SK-N-SH treated with all-trans-retinoic acid at 6 μM for 48 hours (cell line): ENCODE results near the gene CORO7.

Source experiments
- BACH2 ChIP-seq: fragments of 250-450 bp; sonication (Bioruptor Pico); IDR thresholded peaks from 2 replicates; pipeline ENCODE4 v1.9.0; 2021; ENCODE audit warnings: mild to moderate bottlenecking, borderline replicate concordance
- ESRRG ChIP-seq: fragments of 250-450 bp; sonication (Bioruptor Pico); IDR thresholded peaks from 2 replicates; pipeline ENCODE4 v1.6.1; 2021; ENCODE audit warnings: mild to moderate bottlenecking
- SNAI2 ChIP-seq: fragments of 250-450 bp; sonication (Bioruptor Pico); IDR thresholded peaks from 2 replicates; pipeline ENCODE4 v1.5.0; 2020; ENCODE audit warnings: mild to moderate bottlenecking, moderate library complexity
- ZC3H10 ChIP-seq: fragments of 250-450 bp; sonication (Bioruptor Pico); IDR thresholded peaks from 2 replicates; pipeline ENCODE4 v1.5.1; 2021; ENCODE audit warnings: mild to moderate bottlenecking, moderate library complexity
- ZFP3 ChIP-seq: fragments of 250-450 bp; sonication (Bioruptor Pico); IDR thresholded peaks from 2 replicates; pipeline ENCODE4 v1.5.0; 2020; ENCODE audit warnings: mild to moderate bottlenecking, moderate library complexity
- TF ChIP-seq, protein P1 (sequence below): fragments of 250-450 bp; sonication (Bioruptor Pico); IDR thresholded peaks from 2 replicates; pipeline ENCODE4 v1.5.1; 2020; ENCODE audit warnings: low read depth, mild to moderate bottlenecking, moderate library complexity
- TF ChIP-seq, protein P2 (sequence below): fragments of 250-450 bp; sonication (Bioruptor Pico); IDR thresholded peaks from 2 replicates; pipeline ENCODE4 v1.5.0; 2020; ENCODE audit warnings: mild to moderate bottlenecking, moderate library complexity

DNA sequence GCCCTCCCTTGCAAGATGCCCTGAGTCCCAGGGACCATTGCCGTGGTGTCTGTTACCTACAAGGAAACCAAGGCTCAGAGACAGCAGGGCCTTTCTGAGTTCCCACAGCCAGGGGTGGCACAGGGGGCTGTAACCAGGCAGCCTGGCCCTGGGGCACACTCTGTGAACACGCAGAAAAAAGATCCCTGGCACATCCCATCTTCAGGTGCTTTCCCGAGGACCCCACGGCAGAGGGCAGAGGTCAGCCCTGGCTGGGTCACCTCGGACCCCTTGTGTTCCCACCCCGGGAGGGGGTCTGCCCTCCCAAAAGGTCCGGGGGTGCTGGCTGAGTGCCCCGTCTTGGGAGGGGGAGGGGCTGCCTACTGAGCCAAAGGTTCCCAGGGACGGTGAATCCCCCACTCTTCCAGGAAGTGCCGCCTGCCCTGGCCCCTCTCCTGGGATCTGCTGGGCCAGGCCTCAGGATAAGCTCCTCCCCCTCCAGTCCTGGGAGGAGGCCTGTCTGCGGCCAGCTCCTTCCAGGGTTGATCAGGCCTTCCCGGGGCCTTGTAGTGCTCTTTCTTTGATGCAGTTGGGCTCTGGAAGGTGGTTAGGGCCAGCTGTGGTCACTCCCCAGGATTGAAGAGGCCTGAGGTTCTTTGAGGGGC is 92.4 kb downstream of the CORO7 start:
- TF ChIP-seq, protein P1, sequence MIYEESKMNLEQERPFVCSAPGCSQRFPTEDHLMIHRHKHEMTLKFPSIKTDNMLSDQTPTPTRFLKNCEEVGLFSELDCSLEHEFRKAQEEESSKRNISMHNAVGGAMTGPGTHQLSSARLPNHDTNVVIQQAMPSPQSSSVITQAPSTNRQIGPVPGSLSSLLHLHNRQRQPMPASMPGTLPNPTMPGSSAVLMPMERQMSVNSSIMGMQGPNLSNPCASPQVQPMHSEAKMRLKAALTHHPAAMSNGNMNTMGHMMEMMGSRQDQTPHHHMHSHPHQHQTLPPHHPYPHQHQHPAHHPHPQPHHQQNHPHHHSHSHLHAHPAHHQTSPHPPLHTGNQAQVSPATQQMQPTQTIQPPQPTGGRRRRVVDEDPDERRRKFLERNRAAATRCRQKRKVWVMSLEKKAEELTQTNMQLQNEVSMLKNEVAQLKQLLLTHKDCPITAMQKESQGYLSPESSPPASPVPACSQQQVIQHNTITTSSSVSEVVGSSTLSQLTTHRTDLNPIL, result no peak
- no peak for TF ChIP-seq ESRRG (CRISPR knock-in tag)
- TF ChIP-seq ZC3H10 (CRISPR knock-in tag), result no peak
- TF ChIP-seq SNAI2 (CRISPR knock-in tag), result no peak
- TF ChIP-seq, protein P2, sequence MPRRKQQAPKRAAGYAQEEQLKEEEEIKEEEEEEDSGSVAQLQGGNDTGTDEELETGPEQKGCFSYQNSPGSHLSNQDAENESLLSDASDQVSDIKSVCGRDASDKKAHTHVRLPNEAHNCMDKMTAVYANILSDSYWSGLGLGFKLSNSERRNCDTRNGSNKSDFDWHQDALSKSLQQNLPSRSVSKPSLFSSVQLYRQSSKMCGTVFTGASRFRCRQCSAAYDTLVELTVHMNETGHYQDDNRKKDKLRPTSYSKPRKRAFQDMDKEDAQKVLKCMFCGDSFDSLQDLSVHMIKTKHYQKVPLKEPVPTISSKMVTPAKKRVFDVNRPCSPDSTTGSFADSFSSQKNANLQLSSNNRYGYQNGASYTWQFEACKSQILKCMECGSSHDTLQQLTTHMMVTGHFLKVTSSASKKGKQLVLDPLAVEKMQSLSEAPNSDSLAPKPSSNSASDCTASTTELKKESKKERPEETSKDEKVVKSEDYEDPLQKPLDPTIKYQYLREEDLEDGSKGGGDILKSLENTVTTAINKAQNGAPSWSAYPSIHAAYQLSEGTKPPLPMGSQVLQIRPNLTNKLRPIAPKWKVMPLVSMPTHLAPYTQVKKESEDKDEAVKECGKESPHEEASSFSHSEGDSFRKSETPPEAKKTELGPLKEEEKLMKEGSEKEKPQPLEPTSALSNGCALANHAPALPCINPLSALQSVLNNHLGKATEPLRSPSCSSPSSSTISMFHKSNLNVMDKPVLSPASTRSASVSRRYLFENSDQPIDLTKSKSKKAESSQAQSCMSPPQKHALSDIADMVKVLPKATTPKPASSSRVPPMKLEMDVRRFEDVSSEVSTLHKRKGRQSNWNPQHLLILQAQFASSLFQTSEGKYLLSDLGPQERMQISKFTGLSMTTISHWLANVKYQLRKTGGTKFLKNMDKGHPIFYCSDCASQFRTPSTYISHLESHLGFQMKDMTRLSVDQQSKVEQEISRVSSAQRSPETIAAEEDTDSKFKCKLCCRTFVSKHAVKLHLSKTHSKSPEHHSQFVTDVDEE (CRISPR knock-in tag), result no peak
- TF ChIP-seq BACH2 (CRISPR knock-in tag), result no peak
- TF ChIP-seq ZFP3 (CRISPR knock-in tag), result no peak
